22Rv1 (cell line): ENCODE results near the gene RGS6.

Experiments
- H3K27ac ChIP-seq: fragments of 450-650 bp; 2 replicates; pipeline ENCODE4 v1.5.1; 2017
- CTCF ChIP-seq: fragments of 450-650 bp; IDR thresholded peaks from 2 replicates; pipeline ENCODE4 v1.5.1; 2017; ENCODE audit warnings: mild to moderate bottlenecking
- ZFX ChIP-seq: fragments of 450-650 bp; IDR thresholded peaks from 2 replicates; pipeline ENCODE4 v1.6.1; 2017; ENCODE audit warnings: antibody characterized with exemption, borderline replicate concordance

RGS6 gene

GRCh38 chr14:72523424-72524294 lies 591.4 kb downstream of the RGS6 start:
- TF ChIP-seq ZFX (no peak), CTCF (no peak)
- no peak overlapping the region for H3K27ac ChIP-seq

GRCh38 chr14:72524295-72524629 lies 592.0 kb downstream of the RGS6 start:
- TF ChIP-seq ZFX (no peak), CTCF (no peak)
- H3K27ac ChIP-seq = no peak overlapping the region

- no peak for TF ChIP-seq ZFX
- no peak for TF ChIP-seq CTCF
- H3K27ac ChIP-seq = no peak overlapping the region
Observed at GRCh38 chr14:72525087-72525915, 593.1 kb downstream of the RGS6 start.

- TF ChIP-seq ZFX = no peak
- TF ChIP-seq CTCF = no peak
- no peak overlapping the region for H3K27ac ChIP-seq
Observed at GRCh38 chr14:72527591-72527990, 595.4 kb downstream of the RGS6 start.

- TF ChIP-seq CTCF (no peak), ZFX (no peak)
Observed at GRCh38 chr14:72528059-72528862, 596.0 kb downstream of the RGS6 start.

GRCh38 chr14:72528863-72529175 lies 596.6 kb downstream of the RGS6 start:
- no peak overlapping the region for H3K27ac ChIP-seq

More at GRCh38 chr14:72528059-72528862, 596.0 kb downstream of the RGS6 start:
- H3K27ac ChIP-seq = no peak overlapping the region

More at GRCh38 chr14:72528863-72529175, 596.6 kb downstream of the RGS6 start:
- no peak for TF ChIP-seq CTCF
- no peak for TF ChIP-seq ZFX
